GM21825 (cell line): ENCODE results near the gene COPA.
"Not testable (repeated sequence)": the region's sequence is repeated elsewhere in the genome, so short reads cannot be mapped to it uniquely, and the experiment has no call there.

Experiments used
- ATAC-seq: cut with Tn5 transposase; IDR thresholded peaks from one replicate; pipeline ENCODE4 v1.9.1; 2021; ENCODE audit warnings: mild to moderate bottlenecking, moderate library complexity; ENCODE audit not compliant: unreplicated experiment

Gene COPA

DNA sequence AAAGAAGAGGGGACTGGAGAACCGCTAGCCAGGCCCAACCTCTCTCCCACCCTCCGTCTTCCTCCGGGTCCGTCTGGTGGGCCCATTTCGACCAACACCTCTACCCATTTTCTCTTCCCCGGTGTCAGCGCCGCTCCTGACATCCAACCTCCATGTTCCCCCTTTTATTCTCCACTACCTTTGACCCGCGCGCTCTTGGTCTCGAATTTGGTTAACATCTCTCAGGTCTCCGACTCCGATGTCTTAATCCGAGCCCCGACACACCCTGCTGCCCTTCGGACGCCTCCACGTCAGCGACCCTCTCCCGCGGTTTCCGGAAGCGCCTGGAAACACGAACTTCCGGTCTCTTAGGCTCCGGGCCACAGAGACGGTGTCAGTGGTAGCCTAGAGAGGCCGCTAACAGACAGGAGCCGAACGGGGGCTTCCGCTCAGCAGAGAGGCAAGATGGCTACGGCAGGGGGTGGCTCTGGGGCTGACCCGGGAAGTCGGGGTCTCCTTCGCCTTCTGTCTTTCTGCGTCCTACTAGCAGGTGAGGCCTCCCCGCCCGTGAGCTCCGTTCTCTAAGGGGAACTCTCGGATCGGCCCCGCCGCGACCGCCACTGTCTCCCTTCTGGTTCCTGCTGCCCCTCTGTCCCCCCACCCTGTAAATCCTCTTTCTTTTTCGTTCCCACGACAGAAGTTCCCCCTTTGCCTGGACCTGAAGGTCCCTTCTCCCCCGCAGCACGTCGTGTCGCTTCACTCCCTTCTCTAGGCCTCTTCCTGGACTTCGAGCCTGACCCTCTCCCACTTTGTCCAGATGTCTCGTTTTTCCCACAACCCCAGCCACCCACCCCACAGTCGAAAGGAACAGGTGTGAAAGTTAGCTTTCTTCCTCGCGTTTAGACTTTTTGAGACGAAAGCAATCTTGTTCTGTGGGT lies at the start of gene COPA, which contains the start of gene NCSTN:
Gene COPA, minus strand, starts transcription at position 298 of the 917 bp plus-strand sequence. Its CDS starts 80 bp downstream, at position 218.
Gene NCSTN, plus strand, starts transcription at position 431 of the 917 bp plus-strand sequence. Its CDS starts 14 bp downstream, at position 445.
- ATAC-seq: peak; percentile 87

DNA sequence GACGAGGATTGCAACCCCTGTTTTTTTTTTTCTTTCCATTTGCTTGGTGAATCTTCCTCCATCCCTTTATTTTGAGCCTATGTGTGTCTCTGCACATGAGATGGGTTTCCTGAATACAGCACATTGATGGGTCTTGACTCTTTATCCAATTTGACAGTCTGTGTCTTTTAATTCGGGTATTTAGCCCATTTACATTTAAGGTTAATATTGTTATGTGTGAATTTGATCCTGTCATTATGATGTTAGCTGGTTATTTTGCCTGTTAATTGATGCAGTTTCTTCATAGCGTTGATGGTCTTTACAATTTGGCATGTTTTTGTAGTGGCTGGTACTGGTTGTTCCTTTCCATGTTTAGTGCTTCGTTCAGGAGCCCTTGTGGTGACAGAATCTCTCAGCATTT lies 45.4 kb upstream of the COPA start:
- ATAC-seq: not testable (repeated sequence)

DNA sequence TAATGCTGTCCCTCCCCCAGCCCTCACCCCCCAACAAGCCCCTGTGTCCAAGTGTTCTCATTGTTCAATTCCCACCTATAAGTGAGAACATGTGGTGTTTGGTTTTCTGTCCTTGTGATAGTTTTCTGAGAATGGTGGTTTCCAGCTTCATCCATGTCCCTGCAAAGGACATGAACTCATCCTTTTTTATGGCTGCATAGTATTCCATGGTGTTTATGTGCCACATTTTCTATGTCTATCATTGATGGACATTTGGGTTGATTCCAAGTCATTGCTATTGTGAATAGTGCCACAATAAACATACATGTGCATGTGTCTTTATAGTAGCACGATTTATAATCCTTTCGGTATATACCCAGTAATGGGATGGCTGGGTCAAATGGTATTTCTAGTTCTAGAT lies 41.8 kb upstream of the COPA start:
- not testable (repeated sequence) for ATAC-seq

DNA sequence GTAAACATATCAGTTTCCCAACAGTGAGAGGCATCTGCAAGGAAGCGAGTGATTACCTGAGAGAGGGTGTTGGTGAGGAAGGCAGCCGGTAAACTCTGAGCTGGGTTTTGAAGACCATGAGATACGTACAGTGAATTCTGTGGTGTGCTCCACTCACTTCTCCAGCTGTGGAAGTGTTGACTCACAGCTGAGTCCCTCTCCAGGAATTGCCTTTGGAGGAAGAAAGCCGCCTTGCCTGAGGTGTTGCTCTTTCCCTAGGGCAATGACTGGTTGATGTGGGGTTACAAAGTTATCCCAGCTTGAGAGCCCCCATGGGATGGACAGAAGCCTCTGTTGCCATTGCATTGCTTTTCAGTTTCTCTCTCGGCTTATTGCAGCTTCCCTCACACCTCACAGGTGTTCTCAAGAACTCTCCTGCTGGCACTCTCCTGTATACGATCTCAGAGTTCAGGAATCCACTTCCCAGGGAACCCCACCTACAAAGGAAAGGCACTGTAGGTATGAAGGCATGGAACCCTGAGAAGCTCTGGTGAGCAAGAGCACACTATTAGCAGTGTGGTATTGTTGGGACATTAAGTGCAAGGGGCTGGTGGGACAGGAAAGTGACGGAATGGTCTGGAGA lies 34.6 kb upstream of the COPA start:
- ATAC-seq: no peak

GRCh38 chr1:160376525-160377131 lies 33.6 kb upstream of the COPA start:
- ATAC-seq: no peak

GRCh38 chr1:160375788-160376524 lies 32.9 kb upstream of the COPA start:
- ATAC-seq: no peak

DNA sequence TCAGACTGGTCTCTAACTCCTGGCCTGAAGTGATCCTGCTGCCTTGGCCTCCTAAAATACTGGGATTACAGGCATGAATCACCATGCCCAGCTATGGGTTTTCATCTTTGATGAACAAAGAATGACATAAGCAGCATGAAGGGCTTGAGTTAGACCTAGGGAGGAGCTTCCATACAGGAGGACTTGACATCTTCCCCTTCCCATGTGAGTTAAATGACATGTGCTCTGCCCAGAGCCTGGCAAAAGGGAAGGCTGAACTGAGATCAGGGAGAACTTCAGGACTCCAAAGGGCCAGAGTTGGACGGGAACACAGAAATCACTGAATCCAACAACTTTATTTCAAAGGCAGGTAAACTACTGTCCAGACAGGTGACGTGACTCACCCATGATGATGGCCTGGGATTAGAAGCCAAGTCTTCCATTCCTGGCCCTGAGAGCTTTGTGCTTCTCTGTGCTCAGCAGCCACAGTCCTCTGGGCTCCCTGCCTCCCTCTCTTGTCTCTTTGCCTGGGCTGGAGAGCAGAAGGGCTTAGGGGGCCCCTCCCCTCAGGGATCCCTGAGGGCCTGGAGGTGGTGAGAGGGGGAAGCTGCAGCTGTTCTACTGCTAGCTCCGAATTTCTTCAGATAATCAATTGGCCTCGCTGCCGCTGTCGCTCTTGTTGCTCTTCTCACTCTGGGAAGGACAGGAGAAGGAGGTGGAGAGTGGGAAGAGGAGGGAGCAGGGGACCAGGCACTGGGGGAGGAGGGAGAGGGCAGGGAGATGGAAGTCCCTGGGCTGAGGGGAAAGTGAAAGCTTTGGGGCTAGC lies 31.5 kb upstream of the COPA start:
- ATAC-seq: no peak

DNA sequence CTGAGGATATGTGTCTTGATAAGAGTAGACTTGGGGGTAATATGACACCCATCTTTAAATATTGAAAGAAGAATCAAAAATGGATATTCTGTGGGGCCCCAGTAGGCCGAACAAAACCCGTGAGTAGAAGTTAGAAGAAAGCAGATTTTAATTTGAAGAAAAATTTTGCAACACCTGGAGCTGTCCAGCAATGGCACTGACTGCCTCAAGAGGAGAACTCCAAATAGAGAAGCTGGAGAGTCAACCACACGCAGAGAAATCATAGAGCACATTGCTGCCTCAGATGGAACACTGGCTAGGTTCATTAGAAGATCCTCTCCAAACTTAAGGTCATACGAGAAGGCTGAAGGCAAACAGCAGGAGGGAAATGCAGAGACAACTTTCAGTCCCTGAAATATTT lies 30.6 kb upstream of the COPA start:
- ATAC-seq: no peak

GRCh38 chr1:160371756-160372155 lies 28.7 kb upstream of the COPA start:
- ATAC-seq: no peak

- ATAC-seq: no peak
These were observed 28.2 kb upstream of the COPA start for GRCh38 chr1:160371346-160371631.

DNA sequence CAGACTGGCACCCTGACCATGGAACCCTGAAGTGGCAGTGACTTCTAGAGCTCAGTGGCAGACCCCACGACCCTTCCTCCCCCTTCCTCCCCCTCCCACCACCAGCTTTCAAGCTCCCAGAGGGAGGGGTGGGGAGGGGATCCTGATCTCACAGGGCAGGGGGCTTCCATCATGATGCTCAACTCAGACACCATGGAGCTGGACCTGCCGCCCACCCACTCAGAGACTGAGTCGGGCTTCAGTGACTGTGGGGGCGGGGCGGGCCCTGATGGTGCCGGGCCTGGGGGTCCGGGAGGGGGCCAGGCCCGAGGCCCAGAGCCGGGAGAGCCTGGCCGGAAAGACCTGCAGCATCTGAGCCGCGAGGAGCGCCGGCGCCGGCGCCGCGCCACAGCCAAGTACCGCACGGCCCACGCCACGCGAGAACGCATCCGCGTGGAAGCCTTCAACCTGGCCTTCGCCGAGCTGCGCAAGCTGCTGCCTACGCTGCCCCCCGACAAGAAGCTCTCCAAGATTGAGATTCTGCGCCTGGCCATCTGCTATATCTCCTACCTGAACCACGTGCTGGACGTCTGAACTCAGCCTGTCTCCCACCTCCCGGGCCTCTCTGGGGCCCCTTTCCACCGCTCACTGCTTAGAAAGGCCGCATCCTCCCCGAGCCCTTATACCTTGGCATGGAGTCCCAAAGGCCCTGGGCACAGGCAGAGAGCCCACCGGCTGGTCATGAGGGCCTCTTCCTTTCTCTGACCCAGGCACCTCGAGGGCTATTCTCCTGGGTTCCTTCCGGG lies 27.7 kb upstream of the COPA start:
- ATAC-seq: no peak

- no peak for ATAC-seq
These were observed 26.0 kb upstream of the COPA start for GRCh38 chr1:160369087-160369486.

- no peak for ATAC-seq
These were observed 25.2 kb upstream of the COPA start for GRCh38 chr1:160367934-160368923.

GRCh38 chr1:160367516-160367900 lies 24.5 kb upstream of the COPA start:
- no peak for ATAC-seq

- no peak for ATAC-seq
These were observed 23.9 kb upstream of the COPA start, which contains the start of gene NHLH1 for GRCh38 chr1:160366731-160367515. NHLH1 (plus strand) TSS chr1:160367071; CDS start chr1:160370732, 3,661 bp downstream.

DNA sequence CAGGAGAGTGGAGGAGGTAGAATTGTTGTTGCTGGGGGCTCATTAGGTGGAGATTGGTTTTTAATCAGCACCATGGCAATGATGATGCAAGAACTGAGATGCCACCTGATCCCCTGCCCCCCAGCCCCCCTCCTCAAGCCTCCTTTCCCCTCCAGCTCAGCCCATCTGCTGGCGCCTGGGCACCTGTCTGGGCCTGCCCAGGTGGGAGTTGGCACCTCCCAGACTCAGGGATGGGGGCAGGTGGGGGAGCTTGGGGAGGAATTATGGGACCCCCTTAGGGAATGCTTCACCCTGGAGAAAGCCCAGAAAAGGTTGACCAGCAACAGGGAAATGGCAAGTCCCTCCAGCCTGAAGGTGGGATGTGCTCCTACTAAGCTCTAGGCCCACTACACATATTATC lies 22.3 kb upstream of the COPA start:
- no peak for ATAC-seq

DNA sequence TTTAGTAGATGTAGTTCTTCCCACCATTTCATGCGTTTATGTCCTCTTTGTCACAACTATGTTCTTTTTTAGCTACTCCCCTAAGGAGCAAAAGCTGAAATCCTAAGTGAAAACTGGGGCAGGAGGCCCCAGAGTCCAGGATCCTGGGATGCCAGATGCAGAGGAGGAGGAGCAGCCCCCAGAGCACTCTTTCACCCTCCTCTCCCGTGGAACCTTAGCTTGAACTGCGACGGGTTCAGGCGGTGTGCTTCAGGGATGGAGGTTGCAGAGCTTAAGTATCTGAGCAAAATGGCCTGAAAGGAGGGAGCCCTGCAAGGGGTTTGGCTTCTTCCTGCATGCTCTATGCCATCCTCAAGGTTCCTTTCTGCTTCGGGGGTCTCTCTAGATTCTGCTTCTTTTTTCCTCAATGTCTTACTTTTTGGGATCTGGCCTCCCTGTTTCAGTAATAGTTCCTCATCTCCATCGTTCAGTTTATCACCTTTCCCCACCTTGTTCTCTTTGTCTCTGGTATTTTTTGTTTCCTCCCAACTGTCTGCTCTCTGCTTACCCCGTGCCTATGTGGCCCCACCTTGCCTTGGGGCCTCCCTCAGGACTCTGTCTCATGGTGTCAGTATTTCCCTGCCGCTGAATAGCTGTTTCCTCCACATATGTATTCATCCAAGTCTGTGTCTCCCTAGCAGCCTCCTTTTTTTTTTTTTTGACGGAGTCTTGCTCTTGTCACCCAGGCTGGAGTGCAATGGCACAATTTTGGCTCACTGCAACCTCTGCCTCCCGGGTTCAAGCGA lies 21.1 kb upstream of the COPA start:
- no peak for ATAC-seq
